GM19397 (cell line): ENCODE data around the gene ZNF554.
"Not testable (repeated sequence)": the region's sequence is repeated elsewhere in the genome, so short reads cannot be mapped to it uniquely, and the experiment has no call there.

Experiments used
- ATAC-seq: cut with Tn5 transposase; IDR thresholded peaks from one replicate; pipeline ENCODE4 v1.9.1; 2021; ENCODE audit warnings: mild to moderate bottlenecking, moderate library complexity; ENCODE audit not compliant: unreplicated experiment

ZNF554 gene

DNA sequence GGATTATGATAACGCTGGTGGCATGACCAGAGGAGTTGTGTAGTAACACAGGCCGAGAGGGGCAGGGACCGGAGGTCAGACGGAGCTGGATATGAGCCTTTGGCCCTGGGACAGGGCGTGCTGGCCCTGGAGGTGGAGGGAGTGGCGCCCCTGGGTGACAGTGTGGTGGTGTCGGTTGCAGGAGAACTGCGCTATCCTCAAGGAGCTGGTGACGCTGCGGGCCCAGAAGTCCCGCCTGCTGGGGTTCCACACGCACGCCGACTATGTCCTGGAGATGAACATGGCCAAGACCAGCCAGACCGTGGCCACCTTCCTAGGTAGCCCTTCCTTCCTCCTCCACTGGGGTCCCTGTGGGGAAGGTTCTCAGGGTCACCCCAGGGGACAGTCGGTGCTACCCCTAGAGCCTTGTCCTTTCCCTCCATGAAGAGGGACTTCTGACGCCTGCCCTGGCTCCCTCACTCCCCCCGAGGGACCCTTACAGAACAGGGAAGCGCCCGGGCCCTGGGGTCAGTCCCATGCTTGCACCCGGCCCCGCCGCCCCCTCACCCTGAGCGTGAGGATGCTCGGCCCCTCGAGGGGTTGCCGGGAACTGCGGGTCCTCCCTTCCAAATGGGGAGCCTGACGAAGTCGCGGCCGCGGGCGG lies 12.8 kb upstream of the ZNF554 start:
- ATAC-seq = no peak

GRCh38 chr19:2807379-2808128 lies 12.1 kb upstream of the ZNF554 start:
- no peak for ATAC-seq

- ATAC-seq = no peak
Measured at GRCh38 chr19:2808129-2808941, 11.3 kb upstream of the ZNF554 start.

DNA sequence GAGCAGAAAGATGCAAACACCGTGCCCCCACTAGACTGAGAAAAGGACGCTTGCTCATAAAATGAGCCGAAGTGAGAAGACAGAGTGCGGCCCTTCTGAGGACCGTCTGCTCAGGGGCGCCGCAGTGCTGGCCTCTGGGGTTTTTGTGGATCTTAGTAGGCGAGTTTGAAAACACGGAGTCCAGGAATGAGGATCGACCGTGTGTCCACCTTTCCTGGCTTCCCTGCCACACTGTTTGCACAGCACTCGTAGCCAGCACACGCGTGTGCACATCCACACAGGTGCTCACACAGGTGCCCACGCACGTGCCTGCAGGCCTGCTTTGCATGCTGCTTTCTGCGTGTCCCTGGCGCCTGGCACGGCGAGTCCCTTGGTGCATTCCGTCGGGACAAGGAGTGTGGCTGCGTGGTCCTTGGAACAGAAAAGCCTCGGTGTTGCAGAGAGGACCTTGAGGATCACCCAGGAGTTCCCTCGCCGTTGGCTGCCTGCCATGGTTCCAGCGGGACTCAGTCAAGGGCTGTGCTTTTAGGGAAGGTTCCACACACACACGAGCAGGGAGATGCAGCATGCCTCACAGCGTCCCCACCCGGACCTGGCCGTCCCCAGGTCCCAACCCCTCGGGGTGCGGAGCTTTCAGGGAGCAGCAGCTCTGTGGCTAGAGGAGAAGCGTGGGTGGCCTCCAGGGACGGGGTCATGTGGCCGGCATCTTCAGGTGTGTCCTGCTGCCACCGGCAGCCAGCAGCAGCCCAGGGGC lies 10.1 kb upstream of the ZNF554 start:
- no peak for ATAC-seq

GRCh38 chr19:2810141-2811091 lies 9.3 kb upstream of the ZNF554 start:
- ATAC-seq = no peak

DNA sequence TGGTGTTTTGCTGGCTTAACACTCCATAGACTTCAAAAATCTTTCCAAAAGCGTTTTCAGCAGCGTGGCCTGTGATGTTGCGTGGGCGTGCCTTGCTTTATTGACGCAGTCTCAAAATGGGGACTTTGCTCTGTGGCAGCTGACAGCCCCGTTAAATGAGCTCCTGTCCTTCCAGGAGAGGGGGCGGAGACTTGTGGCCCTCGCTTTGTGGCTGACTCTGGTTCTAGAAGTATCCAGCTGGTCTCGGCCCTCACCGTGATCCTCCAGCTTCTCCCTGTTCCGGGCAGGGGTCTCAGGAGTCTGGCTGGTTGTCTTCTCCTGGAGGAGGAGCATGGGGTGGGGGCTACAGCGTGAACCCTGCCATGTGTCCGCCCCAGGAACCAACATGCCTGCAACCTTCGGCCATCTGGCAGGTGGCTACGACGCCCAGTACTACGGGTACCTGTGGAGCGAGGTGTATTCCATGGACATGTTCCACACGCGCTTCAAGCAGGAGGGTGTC lies 8.4 kb upstream of the ZNF554 start:
- ATAC-seq = no peak

DNA sequence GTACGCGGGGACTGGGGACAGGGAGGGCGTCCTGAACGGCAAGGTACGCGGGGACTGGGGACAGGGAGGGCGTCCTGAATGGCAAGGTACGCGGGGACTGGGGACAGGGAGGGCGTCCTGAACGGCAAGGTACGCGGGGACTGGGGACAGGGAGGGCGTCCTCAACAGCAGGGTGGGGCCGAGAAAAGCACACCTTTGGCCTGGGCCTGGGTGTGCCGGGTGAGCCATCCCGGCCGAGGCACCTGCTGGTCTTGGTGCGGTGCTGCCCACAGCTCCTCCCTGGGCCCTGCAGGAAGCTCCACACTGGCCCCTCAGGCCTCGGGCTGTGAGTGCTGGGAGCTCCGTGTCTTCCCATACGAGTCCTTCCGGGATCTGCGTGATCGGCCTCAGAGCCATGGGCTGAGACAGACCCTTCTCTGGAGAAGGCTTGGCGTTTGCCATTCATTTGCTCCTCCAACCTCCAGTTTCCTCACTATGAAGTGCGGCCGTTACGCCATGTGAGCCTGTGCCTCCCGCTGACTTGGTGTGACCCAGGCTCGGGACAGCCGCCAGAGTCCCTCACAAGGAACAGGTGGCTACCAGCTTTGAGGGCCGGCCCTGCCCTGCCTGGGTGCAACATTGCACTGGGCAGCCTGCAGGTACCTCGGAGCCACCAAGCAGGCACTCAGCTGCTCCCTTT lies 7.8 kb upstream of the ZNF554 start:
- no peak for ATAC-seq

GRCh38 chr19:2812414-2813234 lies 7.0 kb upstream of the ZNF554 start:
- no peak for ATAC-seq

DNA sequence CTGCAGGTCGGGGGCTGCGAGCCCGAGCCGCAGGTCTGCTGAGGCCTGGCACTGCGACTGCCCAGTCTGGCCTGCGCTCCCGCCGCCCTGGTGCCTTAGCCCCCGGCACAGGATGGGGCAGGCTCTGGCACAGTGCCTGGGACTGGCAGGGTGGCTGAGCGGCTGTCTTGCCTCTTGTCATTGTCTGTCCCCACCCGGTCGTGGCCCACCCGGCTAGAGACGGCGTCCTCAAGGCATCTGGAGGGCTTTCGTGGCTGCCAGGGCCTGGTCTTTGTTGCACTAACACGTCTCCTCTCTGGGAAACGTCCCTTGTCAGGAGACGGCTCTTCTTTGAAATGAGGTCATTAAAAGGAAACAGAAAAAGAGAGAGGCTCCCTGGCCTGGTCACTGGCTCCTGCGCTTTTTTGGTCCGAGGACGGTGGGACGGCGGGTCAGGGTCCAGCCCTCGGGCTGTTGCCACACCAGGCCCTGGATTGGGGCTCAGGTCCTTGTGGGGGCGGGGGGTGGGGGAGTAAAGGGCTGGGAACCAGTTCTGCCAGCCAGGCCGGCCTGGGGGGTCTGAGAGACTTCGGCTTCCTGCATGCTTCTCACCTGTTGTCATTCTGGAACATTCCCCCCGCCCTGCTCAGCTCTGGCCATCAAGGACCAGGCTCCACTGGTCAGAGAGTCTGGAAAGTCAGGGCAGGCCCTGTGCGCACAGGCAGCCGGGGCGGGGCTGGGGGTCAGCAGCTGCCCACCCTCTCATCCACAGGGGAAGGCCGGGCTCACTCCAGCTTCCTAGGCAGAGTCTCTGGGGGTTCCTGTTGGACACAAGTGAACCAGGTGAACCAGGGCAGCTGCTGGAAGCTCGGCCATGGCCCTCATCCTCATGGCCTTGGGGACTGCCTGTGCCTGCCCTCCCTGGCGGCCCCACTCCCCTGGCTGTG lies 6.2 kb upstream of the ZNF554 start:
- ATAC-seq = no peak

DNA sequence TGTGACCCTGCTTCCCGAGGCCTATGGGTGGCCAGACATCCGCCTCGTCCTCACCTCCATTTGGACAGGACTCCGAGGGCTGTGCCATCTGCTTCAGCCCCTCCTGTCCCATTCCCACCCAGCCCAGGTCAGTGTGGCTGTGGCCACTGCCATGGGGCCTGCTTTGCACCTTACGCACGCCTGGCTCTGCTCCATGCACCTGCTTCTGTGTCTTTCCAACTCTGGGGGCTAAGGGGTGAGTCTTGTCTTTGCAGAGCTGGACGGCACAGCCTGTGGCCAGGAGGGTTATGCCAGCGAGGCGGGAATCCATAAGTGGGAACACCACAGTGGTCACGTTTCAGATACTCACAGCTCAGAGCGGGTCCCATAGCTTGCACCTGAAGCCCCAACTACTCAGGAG lies 5.2 kb upstream of the ZNF554 start:
- ATAC-seq = no peak

GRCh38 chr19:2815191-2815614 lies 4.5 kb upstream of the ZNF554 start:
- ATAC-seq = no peak

- ATAC-seq = no peak
Measured at GRCh38 chr19:2815923-2816322, 3.7 kb upstream of the ZNF554 start.

DNA sequence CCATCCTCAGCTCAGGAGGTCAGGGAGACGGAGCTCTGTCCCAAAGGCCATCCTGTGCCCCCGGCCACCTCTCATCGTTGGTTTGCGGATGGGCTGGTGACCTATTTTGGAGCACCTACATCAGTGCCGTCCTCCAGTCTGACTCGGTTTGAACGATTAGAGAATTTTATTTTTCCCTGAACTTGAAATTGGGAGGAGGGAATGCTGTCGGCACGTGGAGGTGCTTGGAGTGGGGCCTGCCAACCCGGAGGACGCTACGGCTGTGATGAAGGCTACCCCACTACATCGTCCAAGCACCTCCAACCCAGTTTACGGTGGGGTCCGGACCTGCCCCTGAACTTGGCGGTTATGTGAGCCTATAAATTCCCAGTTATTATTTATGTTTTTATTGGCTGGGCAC lies 3.0 kb upstream of the ZNF554 start:
- no peak for ATAC-seq

DNA sequence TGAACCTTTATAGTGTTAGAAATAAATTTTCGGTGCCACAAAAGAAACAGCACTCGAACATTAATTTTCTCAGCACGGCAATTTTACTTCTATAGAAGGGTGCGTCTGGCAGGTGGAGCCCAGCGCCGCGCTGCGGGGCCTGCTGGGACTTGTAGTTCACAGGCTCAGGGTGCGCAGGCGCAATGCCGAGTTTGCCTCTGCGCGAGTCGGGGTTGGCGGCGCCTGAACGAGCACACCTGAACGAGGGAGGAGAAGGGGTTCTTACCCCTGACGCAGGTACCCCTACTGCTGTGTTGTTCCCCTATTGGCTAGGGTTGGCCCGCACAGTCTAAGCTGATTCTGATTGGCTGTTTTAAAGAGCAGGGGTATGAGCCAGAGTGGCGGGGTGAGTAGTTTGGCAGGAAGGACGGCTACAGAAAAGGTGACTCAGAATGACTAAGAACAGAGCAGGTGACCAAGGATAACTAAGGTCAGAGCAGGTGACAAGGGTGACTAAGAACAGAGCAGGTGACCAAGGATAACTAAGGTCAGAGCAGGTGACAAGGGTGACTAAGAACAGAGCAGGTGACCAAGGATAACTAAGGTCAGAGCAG lies 2.3 kb upstream of the ZNF554 start:
- ATAC-seq = not testable (repeated sequence)

DNA sequence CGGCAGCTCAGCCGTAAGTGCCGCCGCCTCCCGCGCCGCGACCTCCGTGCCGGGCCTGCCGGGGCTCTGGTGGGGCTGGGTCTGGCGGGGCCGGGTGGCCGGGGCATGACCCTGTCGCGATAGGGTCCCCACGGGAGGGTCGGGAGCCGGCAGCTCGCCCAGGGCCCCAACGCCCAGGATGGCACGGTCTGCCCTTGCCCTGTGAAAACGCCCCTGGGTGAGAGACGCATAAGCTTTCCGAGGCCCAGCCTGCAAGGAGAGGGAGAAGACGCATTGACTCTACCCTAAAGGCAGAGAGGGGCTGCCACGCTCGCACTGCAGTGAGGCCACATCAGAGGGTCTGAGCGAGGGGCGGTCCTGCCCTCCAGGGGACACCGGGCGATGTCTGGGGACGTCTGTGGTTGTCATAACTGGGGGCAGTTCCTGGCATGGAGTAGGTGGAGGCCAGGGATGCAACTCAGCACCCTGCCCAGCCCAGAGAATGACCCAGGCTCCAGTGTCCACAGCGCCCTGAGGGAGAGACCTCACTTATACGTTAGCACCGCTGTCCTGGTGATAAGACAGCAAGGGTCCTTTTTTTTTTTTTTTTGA lies 539 bp downstream of the ZNF554 start:
- ATAC-seq = no peak

DNA sequence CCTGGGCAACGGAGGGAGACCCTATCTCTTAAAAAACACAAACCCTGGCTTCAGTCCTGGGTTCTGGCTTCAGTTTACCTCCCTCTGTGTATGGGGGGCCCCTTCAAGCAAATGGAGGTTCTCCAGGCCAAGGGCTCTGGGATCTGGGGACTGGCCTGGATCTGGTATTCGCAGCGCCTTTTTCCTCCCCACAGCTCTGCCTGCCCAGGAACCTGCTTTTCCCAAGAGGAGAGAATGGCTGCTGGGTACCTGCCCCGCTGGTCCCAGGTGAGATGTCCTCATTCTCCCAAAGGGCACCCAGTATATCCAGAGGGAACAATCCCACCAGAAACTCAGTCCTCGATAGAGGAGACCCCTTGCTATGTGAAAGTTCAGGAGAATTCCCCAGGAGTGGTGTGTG lies 3.2 kb downstream of the ZNF554 start:
- no peak for ATAC-seq

DNA sequence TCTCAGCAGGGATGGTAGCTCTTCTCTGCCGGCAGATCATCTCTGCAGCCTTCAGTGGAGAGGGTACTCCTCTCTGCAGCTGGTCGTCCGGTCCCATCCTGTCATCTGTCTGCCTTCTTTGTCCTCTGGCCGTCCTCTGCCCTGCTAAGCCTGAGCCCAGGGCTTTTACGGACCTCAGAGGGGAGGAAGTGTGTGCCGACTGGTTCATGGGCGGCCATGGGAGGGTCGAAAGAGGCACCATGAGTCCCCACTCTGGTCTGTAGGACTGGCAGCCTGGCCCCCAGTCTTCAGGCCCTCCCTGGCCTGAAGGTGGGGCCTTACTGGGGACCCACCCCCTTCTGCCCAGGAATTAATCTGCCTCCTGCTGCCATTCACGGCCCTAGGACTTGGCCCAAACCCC lies 4.0 kb downstream of the ZNF554 start:
- ATAC-seq = no peak
